Left lung (tissue), 10 donors: ENCODE measurements around the gene ACTRT2. TPM values are rescaled to one million over a fixed set of nuclear protein-coding genes. Genes with fewer than 3 reads are reported as not detected.

Experiments
- ATAC-seq: fragments of 200-7000 bp; cut with Tn5 transposase; one replicate; pipeline ENCODE4 v1.9.1; 2020; ENCODE audit warnings: moderate library complexity
- DNase-seq, 4 donors: peaks; one replicate each; pipeline ENCODE4 v3.0.0-alpha.2; 2013 to 2020
- H3K27ac ChIP-seq, 2 donors: fragments of 200-600 bp; sonication (generic) in 1 of 2; one replicate each; pipeline versions ENCODE4 v1.5.0 to v1.8.0; 2020 to 2021
- H3K27me3 ChIP-seq, 2 donors: fragments of 200-600 bp; sonication (generic) in 1 of 2; one replicate each; pipeline versions ENCODE4 v1.5.0 to v1.8.0; 2020 to 2021
- H3K36me3 ChIP-seq, 2 donors: fragments of 200-600 bp; sonication (generic) in 1 of 2; one replicate each; pipeline versions ENCODE4 v1.5.0 to v1.8.0; 2020 to 2021
- H3K4me1 ChIP-seq, 2 donors: fragments of 200-600 bp; one replicate each; pipeline ENCODE4 v1.8.0; 2021
- H3K4me3 ChIP-seq, 2 donors: fragments of 200-600 bp; sonication (generic) in 1 of 2; one replicate each; pipeline versions ENCODE4 v1.5.0 to v1.8.0; 2020 to 2021; ENCODE audit warnings: mild to moderate bottlenecking in 1 of 2
- H3K9me3 ChIP-seq, 2 donors: fragments of 200-600 bp; sonication (generic) in 1 of 2; one replicate each; pipeline versions ENCODE4 v1.5.0 to v1.8.0; 2020 to 2021
- intact Hi-C, 2 donors: fragments of 100-400 bp; cut with DNase I; formaldehyde crosslinking; loops; one replicate each; pipeline versions ENCODE4 v1.11.2 to v1.14.2; 2022
- polyA plus RNA-seq, 6 donors: library from polyadenylated mRNA; unstranded; fragments of 120-200 nt; gene quantifications; one replicate each; pipeline ENCODE4 v1.2.1, GENCODE V29; 2013; ENCODE audit not compliant: insufficient read length in 6 of 6
- total RNA-seq, 2 donors: library from RNA; stranded (reverse); fragmentation: NEBNext Ultra II Directional; extraction: Animal tissue kit (Norgen Biotek cat#: 25700); gene quantifications; one replicate each; pipeline ENCODE4 v1.2.1, GENCODE V29; 2021
- TF ChIP-seq, protein P1 (sequence below), 2 donors: fragments of 200-600 bp; sonication (generic) in 1 of 2; IDR thresholded peaks; one replicate each; pipeline versions ENCODE4 v1.5.0 to v1.8.0; 2021; ENCODE audit warnings: antibody characterized with exemption in 2 of 2
- donor health status: DM: no; HTN: yes; CAD: no.
- donor health status: DM: no; HTN: no; CAD: no.

The ACTRT2 gene
- total and polyA plus RNA-seq, 8 donors: not detected

DNA sequence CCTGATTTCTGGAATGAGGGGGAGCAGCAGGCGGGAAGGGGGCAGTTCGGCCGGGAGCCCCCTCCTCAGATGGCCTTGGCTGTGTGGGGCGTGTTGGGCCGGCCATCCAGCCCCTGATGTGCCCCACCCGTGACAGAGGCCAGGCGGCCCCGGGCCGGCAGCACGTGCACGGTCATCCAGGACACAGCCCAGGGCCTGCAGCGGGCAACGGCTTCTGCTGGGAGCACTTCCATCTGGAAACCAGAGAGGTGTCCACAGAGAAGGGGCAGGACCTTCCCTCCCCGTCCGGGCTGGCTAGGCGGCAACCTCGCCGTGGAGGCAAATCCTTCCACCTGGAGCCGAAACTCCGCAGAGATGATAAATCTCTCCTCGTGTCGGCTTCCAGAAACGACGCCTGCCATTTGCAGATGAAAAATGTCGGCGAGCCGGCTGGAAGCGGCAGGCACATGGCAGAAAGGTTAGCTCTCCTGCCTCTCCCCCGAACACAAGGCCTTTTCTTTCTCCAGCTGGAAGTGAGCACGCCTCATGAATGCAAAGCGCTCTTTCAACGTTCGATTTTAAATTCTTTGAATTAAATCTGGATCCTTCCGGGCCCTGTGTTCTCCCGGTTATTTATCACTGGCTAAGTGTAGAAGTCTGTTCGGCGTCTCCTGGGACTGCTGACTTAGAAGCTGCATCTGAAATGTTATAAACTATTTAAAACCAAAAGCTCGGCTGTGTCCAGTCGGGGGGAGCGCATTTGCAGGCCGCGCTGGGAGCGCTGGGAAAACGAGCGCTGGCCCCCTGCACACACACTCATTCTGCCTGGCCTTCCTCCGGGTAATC, 9.4 kb upstream of the ACTRT2 start:
- DNase-seq (peak in 2 of 4 donors; percentile 19 to 74), ATAC-seq (no peak)
- H3K4me3 ChIP-seq: no peak overlapping the region
- H3K27ac ChIP-seq: no peak overlapping the region
- peaks cover 9 to 69% of the 10 kb centered on the region in 2 donors for H3K27me3 ChIP-seq
- peaks cover 0 to 19% of the 10 kb centered on the region in 2 donors for H3K9me3 ChIP-seq
- TF ChIP-seq, protein P1, sequence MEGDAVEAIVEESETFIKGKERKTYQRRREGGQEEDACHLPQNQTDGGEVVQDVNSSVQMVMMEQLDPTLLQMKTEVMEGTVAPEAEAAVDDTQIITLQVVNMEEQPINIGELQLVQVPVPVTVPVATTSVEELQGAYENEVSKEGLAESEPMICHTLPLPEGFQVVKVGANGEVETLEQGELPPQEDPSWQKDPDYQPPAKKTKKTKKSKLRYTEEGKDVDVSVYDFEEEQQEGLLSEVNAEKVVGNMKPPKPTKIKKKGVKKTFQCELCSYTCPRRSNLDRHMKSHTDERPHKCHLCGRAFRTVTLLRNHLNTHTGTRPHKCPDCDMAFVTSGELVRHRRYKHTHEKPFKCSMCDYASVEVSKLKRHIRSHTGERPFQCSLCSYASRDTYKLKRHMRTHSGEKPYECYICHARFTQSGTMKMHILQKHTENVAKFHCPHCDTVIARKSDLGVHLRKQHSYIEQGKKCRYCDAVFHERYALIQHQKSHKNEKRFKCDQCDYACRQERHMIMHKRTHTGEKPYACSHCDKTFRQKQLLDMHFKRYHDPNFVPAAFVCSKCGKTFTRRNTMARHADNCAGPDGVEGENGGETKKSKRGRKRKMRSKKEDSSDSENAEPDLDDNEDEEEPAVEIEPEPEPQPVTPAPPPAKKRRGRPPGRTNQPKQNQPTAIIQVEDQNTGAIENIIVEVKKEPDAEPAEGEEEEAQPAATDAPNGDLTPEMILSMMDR (IDR thresholded peaks at IDR 0.05): no peak
- H3K4me1 ChIP-seq: peaks cover 0 to 7% of the 10 kb centered on the region in 2 donors
- intact Hi-C loops: loop anchor here in 1 of 2 donors (5.0 to 10.0 kb wide), 2 partner anchors 273 to 410 kb away; no protein-coding TSS in a partner anchor
- H3K36me3 ChIP-seq: no peaks in the 10 kb centered on the region

DNA sequence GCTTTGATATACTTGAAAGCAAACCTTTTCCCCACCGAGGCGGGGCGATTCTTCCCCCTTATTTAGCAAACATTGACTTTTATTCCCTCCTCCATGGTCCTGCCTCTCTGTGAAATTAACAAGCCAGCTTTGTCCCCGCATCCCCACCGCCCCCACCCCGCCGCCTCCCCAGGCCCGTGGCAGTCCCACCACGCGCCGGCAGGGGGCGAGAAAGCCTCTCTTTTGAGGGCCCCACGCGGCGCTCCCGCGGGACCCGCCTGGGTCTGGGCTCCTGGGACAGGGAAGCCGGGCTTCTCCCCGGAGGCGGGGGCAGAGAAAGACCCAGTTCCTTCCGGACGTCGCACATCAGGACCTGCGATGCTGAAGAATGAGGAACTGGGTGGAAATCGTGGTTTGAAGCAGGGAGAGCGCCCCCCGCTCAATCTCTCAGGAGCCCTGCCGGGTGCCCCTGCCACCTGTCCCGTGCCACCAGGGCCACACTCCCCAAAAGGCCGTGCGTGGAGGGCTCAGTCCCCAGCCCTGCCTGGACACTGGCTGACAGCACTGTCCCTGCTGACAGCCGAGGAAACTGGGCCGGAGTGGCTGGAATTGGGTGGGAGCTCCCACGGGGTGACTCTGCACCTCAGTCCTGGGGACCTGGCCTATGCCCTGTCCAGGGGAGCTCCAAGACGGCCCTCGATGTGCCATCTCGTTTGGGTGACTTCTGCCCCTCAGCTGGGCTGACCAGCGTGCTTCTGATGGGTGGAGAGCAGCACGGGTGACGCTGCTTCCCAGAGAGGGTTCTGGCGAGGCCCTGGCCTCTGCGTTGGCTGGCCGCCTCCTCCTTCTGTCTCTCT, 8.6 kb upstream of the ACTRT2 start:
- ATAC-seq (peak; percentile 96), DNase-seq (peak in 3 of 4 donors; percentile 38 to 90 (median 54))
- Histone ChIP-seq H3K27ac (no peak overlapping the region), H3K27me3 (peaks cover 9 to 76% of the 10 kb centered on the region in 2 donors), H3K4me3 (no peak overlapping the region), H3K9me3 (peaks cover 0 to 14% of the 10 kb centered on the region in 2 donors), H3K36me3 (no peaks in the 10 kb centered on the region), H3K4me1 (peaks cover 0 to 7% of the 10 kb centered on the region in 2 donors)
- TF ChIP-seq, protein P1 (IDR thresholded peaks at IDR 0.05): peak; percentile 77 to 84
- intact Hi-C loops: loop anchor here in 1 of 2 donors (5.0 to 10.0 kb wide), 2 partner anchors 272 to 410 kb away; no protein-coding TSS in a partner anchor

DNA sequence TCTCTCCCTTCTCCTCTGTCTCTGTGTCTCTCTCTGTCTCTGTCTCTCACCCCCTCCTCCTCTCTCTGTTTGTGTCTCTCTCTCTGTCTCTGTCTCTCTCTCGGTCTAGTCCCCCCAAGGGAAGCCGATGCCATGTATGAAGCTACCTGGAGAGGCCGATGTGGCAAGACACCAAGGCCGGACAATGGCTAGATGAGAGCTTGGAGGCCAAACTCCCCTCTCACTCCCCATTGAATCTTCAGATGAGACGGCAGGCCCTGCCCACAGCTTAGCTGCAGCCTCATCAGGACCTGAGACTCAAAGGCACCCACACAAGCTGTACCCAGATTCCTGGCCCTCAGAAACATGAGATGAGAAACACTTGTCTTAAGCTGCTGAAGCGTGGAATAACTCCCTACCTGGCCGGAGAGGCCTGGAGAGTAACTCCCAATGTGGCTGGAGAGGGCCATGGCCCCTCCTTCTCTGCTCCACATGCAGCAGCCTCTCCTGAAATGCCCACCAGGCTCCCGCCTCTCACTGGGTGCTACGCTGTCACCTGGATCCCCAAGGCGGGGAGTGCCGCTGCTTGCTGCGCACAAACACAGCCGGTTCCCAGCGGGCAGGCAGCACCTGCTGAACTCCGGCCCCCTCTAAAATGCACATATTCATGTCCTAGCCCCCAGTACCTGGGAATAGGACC, 7.8 kb upstream of the ACTRT2 start:
- intact Hi-C loops: loop anchor here in 1 of 2 donors (5.0 to 10.0 kb wide), 2 partner anchors 271 to 409 kb away; no protein-coding TSS in a partner anchor
- TF ChIP-seq, protein P1 (IDR thresholded peaks at IDR 0.05): no peak
- Histone ChIP-seq H3K9me3 (peaks cover 0 to 7% of the 10 kb centered on the region in 2 donors), H3K27me3 (peaks cover 9 to 83% of the 10 kb centered on the region in 2 donors), H3K27ac (no peak overlapping the region), H3K4me3 (no peak overlapping the region), H3K4me1 (peaks cover 0 to 7% of the 10 kb centered on the region in 2 donors), H3K36me3 (no peaks in the 10 kb centered on the region)
- peak in 2 of 4 donors; percentile 19 to 51 for DNase-seq
- no peak for ATAC-seq

DNA sequence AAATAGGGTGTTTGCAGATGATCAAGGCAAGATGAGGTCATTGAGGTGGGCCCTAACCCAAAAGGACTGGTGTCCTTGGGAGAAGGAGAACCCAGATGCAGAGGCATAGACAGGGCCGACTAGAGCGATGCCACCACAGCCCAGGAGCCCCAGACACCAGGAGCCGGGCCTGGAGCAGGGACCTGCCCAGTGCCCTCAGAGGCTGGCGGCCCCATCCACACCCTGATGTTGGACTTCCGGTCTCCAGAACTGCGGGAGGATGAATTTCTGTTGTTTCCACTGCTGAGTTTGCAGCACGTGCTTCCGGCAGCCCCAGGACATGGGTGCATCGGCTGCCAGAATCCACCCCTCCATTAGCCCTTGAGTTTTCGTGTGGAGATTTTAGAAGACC, 7.2 kb upstream of the ACTRT2 start:
- no peak overlapping the region for H3K4me3 ChIP-seq
- intact Hi-C loops: loop anchor here in 1 of 2 donors (5.0 to 10.0 kb wide), 2 partner anchors 271 to 408 kb away; no protein-coding TSS in a partner anchor
- peaks cover 9 to 83% of the 10 kb centered on the region in 2 donors for H3K27me3 ChIP-seq
- ATAC-seq (no peak), DNase-seq (peak in 2 of 4 donors; percentile 13 to 60)
- TF ChIP-seq, protein P1 (IDR thresholded peaks at IDR 0.05): no peak
- no peaks in the 10 kb centered on the region for H3K36me3 ChIP-seq
- H3K4me1 ChIP-seq: peaks cover 0 to 7% of the 10 kb centered on the region in 2 donors
- peaks cover 0 to 1% of the 10 kb centered on the region in 2 donors for H3K9me3 ChIP-seq
- H3K27ac ChIP-seq: no peak overlapping the region
